D721Med (cell line): ENCODE data around the gene PNPLA7.

Experiments
- DNase-seq: peaks from one replicate; pipeline ENCODE4 v3.0.0; 2011; ENCODE audit warnings: low spot score; ENCODE audit not compliant: insufficient read length
- FAIRE-seq: peaks from 2 replicates; lab custom pipeline; 2011; peaks lifted over from hg19 to GRCh38; lab: Jason Lieb, UNC
- TF ChIP-seq, protein P1 (sequence below): IDR thresholded peaks from 2 replicates; pipeline ENCODE4 v1.5.1; 2012; ENCODE audit warnings: mild to moderate bottlenecking, control low read depth; ENCODE audit not compliant: insufficient read depth; ENCODE audit errors: missing control alignments

The PNPLA7 gene

DNA sequence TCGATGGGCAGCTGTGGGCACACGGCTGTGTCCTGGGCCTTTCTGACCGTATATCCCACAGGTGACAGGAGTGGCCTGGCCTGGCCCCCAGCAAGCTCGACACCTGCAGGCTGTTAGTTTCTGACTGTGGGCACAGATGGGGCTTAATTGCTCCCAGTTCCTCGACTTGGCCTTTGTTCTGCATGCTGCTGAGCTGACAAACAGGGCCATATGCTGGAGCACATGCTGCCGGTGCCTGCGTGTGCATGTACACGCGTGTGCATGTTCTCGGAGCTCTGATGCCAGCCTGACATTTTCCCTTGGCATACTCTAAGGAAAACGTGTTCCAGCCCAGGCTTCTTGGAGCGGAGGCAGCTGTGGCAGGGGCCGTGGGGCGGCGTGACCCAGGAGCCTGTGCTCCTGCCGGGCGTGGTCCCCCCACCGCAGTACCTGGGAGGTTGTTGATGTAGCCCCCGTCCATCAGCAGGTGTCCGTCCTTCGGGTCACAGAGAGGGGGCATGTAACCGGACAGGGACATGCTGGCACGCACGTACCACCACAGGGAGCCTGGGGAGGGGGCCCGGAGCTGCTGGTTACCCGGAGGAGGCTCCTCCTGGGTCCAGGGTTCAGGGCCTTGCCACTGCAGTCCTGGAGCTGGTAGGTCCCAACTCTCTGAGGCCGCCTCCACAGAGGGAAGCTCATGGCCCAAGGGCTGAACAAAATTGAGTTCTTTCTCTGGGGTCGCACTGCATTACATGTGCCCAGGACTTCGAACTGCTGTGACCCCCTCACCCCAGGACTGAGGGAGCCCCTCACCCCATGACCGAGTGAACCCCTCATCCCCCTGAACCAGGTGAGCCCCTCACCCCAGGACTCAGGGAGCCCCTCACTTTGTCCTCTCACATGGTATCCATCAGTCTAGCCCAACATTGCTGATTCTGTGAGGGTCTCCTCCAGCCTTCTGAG is 86.9 kb downstream of the PNPLA7 start:
- FAIRE-seq, result no peak
- no peak for DNase-seq
- TF ChIP-seq, protein P1, sequence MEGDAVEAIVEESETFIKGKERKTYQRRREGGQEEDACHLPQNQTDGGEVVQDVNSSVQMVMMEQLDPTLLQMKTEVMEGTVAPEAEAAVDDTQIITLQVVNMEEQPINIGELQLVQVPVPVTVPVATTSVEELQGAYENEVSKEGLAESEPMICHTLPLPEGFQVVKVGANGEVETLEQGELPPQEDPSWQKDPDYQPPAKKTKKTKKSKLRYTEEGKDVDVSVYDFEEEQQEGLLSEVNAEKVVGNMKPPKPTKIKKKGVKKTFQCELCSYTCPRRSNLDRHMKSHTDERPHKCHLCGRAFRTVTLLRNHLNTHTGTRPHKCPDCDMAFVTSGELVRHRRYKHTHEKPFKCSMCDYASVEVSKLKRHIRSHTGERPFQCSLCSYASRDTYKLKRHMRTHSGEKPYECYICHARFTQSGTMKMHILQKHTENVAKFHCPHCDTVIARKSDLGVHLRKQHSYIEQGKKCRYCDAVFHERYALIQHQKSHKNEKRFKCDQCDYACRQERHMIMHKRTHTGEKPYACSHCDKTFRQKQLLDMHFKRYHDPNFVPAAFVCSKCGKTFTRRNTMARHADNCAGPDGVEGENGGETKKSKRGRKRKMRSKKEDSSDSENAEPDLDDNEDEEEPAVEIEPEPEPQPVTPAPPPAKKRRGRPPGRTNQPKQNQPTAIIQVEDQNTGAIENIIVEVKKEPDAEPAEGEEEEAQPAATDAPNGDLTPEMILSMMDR, result no peak

DNA sequence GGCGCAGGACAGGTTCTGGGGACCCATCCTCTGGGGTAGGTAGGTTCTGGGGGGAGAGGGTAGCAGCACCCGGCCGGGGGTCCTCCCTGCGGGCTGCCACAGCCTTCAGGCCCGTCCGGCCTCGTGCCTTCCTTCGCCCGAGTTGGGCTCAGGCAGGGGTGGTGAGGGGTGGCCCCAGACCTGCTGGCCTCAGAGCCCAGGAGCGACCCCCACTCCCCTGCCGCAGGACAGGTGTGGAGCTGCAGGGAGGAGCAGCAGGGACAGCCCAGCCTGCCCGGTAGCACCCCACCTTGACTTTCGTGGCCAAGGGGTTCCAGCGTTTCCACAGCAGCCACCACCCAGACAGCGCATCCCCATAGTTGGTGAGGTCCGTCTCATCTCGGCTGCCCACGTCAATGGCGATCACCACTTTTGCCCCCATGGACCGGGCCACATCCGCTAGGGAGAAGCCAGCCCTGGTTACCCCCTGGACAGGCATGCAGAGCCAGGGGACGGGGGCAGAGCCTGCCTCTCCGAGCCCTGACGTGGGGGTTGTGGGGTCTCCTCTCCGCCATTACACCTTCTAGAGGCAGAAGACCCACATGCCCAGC is 87.7 kb downstream of the PNPLA7 start:
- FAIRE-seq, result no peak
- TF ChIP-seq, protein P1, result no peak
- no peak for DNase-seq

DNA sequence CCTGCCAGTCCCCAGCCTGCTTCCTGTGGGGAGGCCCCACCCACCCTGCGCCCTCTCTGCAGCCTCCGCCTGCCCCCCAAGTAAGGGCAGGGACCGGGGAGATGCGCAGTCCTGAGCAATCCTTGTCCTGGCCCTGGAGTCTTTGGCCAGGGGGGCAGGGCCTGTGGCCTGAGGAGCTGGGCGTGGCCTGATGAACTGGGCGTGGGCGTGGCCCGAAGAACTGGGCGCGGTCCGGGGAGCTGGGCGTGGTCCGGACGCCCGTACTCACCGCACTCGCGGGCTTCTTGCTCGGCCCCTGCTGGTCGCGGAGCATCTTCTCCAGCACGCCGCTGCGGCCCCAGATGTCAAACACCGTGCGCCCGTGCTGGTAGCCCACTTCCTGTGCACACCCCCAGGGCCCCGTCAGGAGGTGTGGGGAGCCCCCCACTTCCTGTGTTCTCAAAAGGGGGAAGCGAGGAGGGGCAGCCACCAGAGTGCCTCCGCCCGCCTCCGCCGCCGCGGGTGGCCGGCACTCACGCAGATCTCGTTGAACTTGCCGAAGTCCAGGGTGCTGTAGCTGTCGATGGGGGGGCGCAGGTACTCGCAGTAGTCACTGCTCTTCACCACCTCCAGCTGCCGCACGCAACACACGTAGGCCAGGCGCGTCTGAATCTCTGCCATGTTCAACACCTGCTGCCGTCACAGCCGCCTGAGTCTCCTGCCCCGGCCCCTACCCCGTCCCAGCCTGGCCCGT is 88.4 kb downstream of the PNPLA7 start:
- TF ChIP-seq, protein P1, result no peak
- FAIRE-seq, result no peak
- no peak for DNase-seq

DNA sequence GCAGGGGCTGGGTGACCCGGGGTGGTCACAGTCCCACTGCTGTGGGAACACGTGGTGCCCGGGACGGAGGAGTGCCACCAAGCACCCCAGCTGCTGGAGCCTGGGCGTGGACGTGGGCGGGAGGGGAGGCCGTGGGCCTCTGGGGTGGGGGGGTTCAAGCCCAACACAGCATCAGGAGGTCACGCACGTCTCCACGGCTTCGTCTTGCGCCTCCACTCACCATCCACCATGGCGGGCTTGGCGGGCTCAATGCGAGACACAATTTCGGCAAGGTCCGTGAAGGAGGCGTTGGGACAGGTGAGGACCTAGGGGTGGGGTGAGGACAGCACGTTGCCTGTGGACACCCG is 88.9 kb downstream of the PNPLA7 start:
- FAIRE-seq, result no peak
- no peak for DNase-seq
- TF ChIP-seq, protein P1, result no peak

DNA sequence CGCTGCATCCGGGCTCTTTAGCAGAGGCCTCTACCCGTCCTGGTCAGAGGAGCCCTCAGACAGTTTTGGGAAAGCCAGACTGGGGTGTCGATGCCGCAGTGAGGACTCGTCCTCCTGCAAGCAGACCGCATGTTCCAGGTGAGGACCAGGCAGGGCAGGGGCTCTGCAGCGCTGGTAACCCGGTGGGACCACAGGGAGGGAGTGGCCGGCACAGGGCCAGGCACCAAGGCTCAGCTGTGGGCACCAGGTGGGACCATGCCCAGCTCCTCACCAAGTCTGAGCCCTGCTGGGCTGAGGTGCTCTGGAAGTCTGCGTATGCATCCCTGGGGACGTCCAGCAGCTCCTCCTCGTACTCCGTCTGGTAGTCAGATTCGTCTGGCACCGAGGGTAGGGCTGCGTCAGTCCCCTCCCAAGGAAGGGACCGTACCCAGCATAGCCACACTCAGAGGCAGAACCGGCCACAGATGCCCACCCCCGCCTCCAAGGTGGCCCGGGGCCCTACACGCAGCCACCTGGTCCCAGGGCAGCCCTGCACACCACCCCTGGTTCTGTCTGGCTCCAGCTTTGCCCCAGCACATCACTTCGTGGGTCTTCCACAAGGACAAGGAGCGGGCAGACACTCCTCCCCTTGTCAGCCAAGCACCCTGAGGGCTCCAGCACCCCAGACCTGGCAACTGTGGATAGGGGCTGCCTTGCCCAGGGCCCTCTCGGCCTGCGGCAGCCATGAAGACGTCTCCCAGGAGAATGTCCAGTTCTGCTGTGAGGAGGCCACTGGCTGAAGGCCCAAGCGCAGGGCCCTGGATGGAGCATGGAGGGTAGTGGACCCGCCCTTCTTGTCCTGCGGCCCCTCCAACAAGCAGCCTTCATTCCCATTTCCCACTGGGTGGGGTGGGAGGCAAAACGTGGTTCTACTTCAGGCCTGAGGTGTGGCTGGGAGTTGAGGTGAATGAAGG is 89.6 kb downstream of the PNPLA7 start:
- TF ChIP-seq, protein P1, result no peak
- DNase-seq (no peak), FAIRE-seq (no peak)

DNA sequence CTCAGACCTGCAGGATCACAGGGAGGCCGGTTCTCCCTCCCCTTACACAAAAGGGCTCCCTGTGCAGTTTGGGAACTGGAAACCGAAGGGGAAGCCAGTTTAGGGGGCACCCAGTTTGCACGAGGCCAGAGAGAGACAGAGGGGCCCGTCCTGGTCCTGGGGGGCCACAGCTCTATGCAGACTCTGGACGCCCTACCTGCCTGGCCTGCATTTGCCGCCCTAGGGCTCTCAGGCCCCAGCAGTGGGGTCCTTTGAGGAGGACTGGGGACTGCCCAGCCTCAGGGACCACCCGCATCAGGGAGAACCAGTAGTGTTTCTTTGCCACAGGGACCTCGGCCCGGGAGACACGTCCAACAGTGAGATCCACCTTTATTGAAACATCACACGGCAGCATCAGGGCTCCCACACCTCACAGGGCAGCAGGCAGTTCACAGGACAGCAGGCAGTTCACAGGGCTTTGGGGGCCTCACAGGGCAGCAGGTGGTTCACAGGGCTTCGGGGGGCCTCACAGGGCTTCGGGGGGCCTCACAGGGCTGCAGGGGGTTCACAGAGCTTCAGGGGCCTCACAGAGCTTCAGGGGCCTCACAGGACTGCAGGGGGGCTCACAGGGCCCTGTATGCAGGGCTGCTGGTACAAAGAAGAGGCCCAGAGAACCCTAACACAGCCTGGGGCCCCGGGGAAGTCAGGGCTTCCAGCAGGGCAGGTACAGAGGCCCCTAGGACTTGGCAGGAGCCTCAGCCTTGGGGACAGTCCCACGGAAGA is 90.4 kb downstream of the PNPLA7 start:
- TF ChIP-seq, protein P1, result no peak
- no peak for DNase-seq
- FAIRE-seq, result no peak
